GM23338 (cell line): ENCODE data around the gene HECTD1. TPM values are rescaled to one million over a fixed set of nuclear protein-coding genes. Genes with fewer than 3 reads are reported as not detected.

Experiments used
- ATAC-seq: fragments of 200-7000 bp; cut with Tn5 transposase; 3 replicates; pipeline ENCODE4 v1.9.1; 2020
- DNase-seq: peaks from one replicate; pipeline ENCODE4 v3.0.0-alpha.2; 2015; ENCODE audit warnings: low spot score
- H2AFZ ChIP-seq: fragments of 200-600 bp; sonication (generic); 2 replicates; pipeline ENCODE4 v1.8.0; 2016; ENCODE audit warnings: antibody characterized with exemption, mild to moderate bottlenecking, moderate library complexity
- H3F3A ChIP-seq: fragments of 200-600 bp; sonication (generic); replicated peaks from 2 replicates; pipeline ENCODE4 v1.8.0; 2017; ENCODE audit warnings: antibody characterized with exemption, mixed run types, low read depth
- H3K27ac ChIP-seq: fragments of 200-600 bp; sonication (generic); 2 replicates; pipeline ENCODE4 v1.6.1; 2016; ENCODE audit warnings: low read depth
- H3K27me3 ChIP-seq: fragments of 200-600 bp; sonication (generic); 2 replicates; pipeline ENCODE4 v1.8.0; 2016; ENCODE audit warnings: mild to moderate bottlenecking, mixed run types, moderate library complexity; ENCODE audit not compliant: insufficient read depth
- H3K36me3 ChIP-seq: fragments of 200-600 bp; sonication (generic); 2 replicates; pipeline ENCODE4 v1.8.0; 2016; ENCODE audit warnings: mild to moderate bottlenecking; ENCODE audit not compliant: insufficient read depth
- H3K4me1 ChIP-seq: fragments of 200-600 bp; sonication (generic); 2 replicates; pipeline ENCODE4 v1.8.0; 2016; ENCODE audit warnings: mild to moderate bottlenecking, moderate library complexity; ENCODE audit not compliant: insufficient read depth
- H3K4me2 ChIP-seq: fragments of 200-600 bp; sonication (generic); 2 replicates; pipeline ENCODE4 v1.7.1; 2017; ENCODE audit warnings: mixed run types
- H3K4me3 ChIP-seq: fragments of 200-600 bp; sonication (generic); 2 replicates; pipeline ENCODE4 v1.6.1; 2016; ENCODE audit warnings: mixed run types
- H3K79me2 ChIP-seq: fragments of 200-600 bp; sonication (generic); replicated peaks from 2 replicates; pipeline ENCODE4 v1.8.0; 2017; ENCODE audit warnings: mild to moderate bottlenecking; ENCODE audit not compliant: insufficient read depth
- H3K9me2 ChIP-seq: fragments of 200-600 bp; sonication (generic); 2 replicates; pipeline ENCODE4 v1.8.0; 2017; ENCODE audit not compliant: insufficient read depth
- H4K20me1 ChIP-seq: fragments of 200-600 bp; sonication (generic); replicated peaks from 2 replicates; pipeline ENCODE4 v1.8.0; 2017; ENCODE audit warnings: mild to moderate bottlenecking; ENCODE audit not compliant: insufficient read depth
- H3K27ac Mint-ChIP-seq: 2 replicates; pipeline ENCODE4 v1.8.0; 2020; ENCODE audit warnings: inconsistent platforms, mild to moderate bottlenecking, moderate library complexity, mixed read lengths
- H3K27me3 Mint-ChIP-seq: 3 replicates; pipeline ENCODE4 v1.8.0; 2022; ENCODE audit warnings: low read depth, mild to moderate bottlenecking, moderate library complexity, mixed read lengths, inconsistent platforms; ENCODE audit not compliant: insufficient read depth, poor library complexity
- H3K36me3 Mint-ChIP-seq: 3 replicates; pipeline ENCODE4 v1.8.0; 2021; ENCODE audit warnings: low read depth, mild to moderate bottlenecking, inconsistent platforms, moderate library complexity, mixed read lengths
- H3K4me1 Mint-ChIP-seq: 3 replicates; pipeline ENCODE4 v1.8.0; 2020; ENCODE audit warnings: mild to moderate bottlenecking, inconsistent platforms, mixed read lengths
- H3K4me3 Mint-ChIP-seq: 3 replicates; pipeline ENCODE4 v1.8.0; 2021; ENCODE audit warnings: moderate library complexity, mild to moderate bottlenecking, inconsistent platforms, mixed read lengths
- H3K9me3 Mint-ChIP-seq: 3 replicates; pipeline ENCODE4 v1.8.0; 2020; ENCODE audit warnings: moderate library complexity, mild to moderate bottlenecking, inconsistent platforms, mixed read lengths
- CTCF ChIP-seq, 2 experiments: fragments of 200-600 bp in 1 of 2; sonication (generic) in 1 of 2; conservative IDR thresholded peaks; 2 replicates each; pipeline versions ENCODE4 v1.5.1 to v1.6.1; 2016 to 2017; ENCODE audit warnings: antibody characterized with exemption in 2 of 2, low read depth in 2 of 2, mild to moderate bottlenecking in 2 of 2, moderate library complexity in 1 of 2
- EZH2phosphoT487 ChIP-seq: fragments of 200-600 bp; sonication (generic); IDR thresholded peaks from one replicate; pipeline ENCODE4 v1.8.1; 2018; ENCODE audit warnings: antibody characterized with exemption; ENCODE audit not compliant: unreplicated experiment
- NANOG ChIP-seq: IDR thresholded peaks from 2 replicates; pipeline ENCODE4 v1.6.1; 2016; ENCODE audit warnings: antibody characterized with exemption, borderline replicate concordance
- POLR2AphosphoS5 ChIP-seq: IDR thresholded peaks from 2 replicates; pipeline ENCODE4 v1.6.1; 2016; ENCODE audit warnings: antibody characterized with exemption, low read depth
- REST ChIP-seq: IDR thresholded peaks from one replicate; pipeline ENCODE4 v1.6.1; 2018; ENCODE audit warnings: antibody characterized with exemption; ENCODE audit not compliant: unreplicated experiment
- ZNF114 ChIP-seq: fragments of 250-450 bp; sonication (Bioruptor Pico); IDR thresholded peaks from 2 replicates; pipeline ENCODE4 v1.5.0; 2020; ENCODE audit warnings: mild to moderate bottlenecking, moderate library complexity
- ZNF331 ChIP-seq: fragments of 250-450 bp; sonication (Bioruptor Pico); IDR thresholded peaks from 2 replicates; pipeline ENCODE4 v1.5.0; 2020; ENCODE audit warnings: low read depth, mild to moderate bottlenecking, moderate library complexity
- polyA plus RNA-seq: library from polyadenylated mRNA; unstranded; fragments of >200 nt; fragmentation: Nextera tagmentation; extraction: Ambion mirVana; gene quantifications from 2 replicates; pipeline ENCODE4 v1.2.1, GENCODE V29; 2016
- total RNA-seq: library from RNA; depleted of rRNA; stranded (reverse); fragments of >200 nt; shearing (Covaris generic); gene quantifications from 2 replicates; pipeline ENCODE4 v1.2.3, GENCODE V29; 2014
- TF ChIP-seq, protein P1 (sequence below): IDR thresholded peaks from 2 replicates; pipeline ENCODE4 v1.6.1; 2016; ENCODE audit warnings: antibody characterized with exemption

The HECTD1 gene
- total and polyA plus RNA-seq, 2 experiments from 2014 or later: 42.1 to 132 TPM

DNA sequence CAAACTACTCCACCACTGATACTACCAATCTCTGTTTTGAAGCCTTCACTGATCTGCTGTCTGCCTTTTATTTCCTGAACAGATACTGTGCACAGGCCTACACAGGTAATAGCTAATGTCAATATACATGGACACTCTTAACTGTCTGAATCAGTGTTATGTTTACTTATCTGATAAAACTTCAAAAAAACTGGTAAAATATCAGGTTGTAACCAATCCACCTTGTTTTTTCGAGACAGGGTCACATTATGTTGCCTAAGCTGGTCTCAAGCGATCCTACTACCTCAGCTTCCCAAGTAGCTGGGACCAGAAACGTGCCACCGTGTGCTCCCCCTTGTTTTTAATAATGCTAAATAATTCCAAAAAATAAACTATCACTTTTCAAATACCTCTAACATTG is 43.5 kb downstream of the HECTD1 start (continued):
- TF ChIP-seq NANOG (no peak), ZNF331 (CRISPR knock-in tag) (no peak), EZH2phosphoT487 (no peak), ZNF114 (CRISPR knock-in tag) (no peak), CTCF (conservative IDR thresholded peaks at IDR 0.05; ENCODE audit: low read depth in 2 of 2) (no peak), REST (no peak), POLR2AphosphoS5 (no peak)

DNA sequence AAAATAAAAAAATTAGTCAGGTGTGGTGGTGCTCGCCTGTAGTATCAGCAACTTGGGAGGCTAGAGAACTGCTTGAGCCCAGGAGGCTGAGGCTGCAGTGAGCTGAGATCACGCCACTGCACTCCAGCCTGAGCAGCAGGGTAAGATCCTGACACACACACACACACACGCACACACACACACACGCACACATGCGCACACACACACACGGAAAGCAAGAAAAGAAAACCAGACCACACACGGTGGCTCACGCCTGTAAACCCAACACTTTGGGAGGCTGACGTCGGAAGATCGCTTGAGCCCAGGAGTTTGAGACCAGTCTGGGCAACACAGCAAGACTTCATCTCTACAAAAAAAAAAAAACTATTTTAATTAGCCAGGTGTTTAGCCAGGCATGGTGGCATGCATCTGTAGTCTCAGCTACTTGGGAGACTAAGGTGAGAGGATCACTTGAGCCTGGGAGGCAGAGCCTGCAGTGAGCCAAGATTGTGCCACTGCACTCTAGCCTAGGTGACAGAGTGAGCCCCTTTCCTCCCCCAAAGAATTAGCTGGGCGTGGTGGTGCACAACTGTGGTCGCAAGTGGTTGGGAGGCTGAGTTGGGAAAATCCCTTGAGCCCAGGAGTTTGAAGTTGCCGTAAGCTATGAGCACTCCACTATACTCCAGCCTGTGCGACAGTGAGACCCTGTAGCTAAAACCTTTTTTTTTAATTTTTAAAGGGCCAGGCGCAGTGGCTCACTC is 44.5 kb downstream of the HECTD1 start:
- Histone ChIP-seq H3K4me2 (no peak overlapping the region), H3K27me3 (no peaks in the 10 kb centered on the region), H4K20me1 (0 out of 2 replicates have a peak, but pooled peaks cover 7% of the 10 kb centered on the region), H3K4me3 (no peak overlapping the region), H3F3A (no peaks in the 10 kb centered on the region), H3K4me1 (no peaks in the 10 kb centered on the region), H2AFZ (no peak overlapping the region), H3K9me2 (no peaks in the 10 kb centered on the region), H3K79me2 (no peaks in the 10 kb centered on the region), H3K36me3 (peaks cover 10% of the 10 kb centered on the region), H3K27ac (peak overlapping the region; percentile 39; the same call in 1 of the 2 replicates)
- Mint-ChIP-seq H3K4me1 (no peaks in the 10 kb centered on the region), H3K27ac (no peak overlapping the region; the same call in 1 of the 2 replicates), H3K4me3 (no peak overlapping the region), H3K27me3 (peaks cover 4% of the 10 kb centered on the region), H3K36me3 (peaks cover 53% of the 10 kb centered on the region), H3K9me3 (no peaks in the 10 kb centered on the region)
- DNase-seq (no peak), ATAC-seq (no peak)
- TF ChIP-seq CTCF (conservative IDR thresholded peaks at IDR 0.05; ENCODE audit: low read depth in 2 of 2) (no peak), ZNF114 (CRISPR knock-in tag) (no peak), POLR2AphosphoS5 (no peak), EZH2phosphoT487 (no peak)
- TF ChIP-seq, protein P1, sequence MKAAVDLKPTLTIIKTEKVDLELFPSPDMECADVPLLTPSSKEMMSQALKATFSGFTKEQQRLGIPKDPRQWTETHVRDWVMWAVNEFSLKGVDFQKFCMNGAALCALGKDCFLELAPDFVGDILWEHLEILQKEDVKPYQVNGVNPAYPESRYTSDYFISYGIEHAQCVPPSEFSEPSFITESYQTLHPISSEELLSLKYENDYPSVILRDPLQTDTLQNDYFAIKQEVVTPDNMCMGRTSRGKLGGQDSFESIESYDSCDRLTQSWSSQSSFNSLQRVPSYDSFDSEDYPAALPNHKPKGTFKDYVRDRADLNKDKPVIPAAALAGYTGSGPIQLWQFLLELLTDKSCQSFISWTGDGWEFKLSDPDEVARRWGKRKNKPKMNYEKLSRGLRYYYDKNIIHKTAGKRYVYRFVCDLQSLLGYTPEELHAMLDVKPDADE: no peak
